Progenitor cell of endocrine pancreas (in vitro differentiated cells): ENCODE data around the gene SIPA1. TPM values are rescaled to one million over a fixed set of nuclear protein-coding genes. Genes with fewer than 3 reads are reported as not detected.

Experiments used
- DNase-seq: peaks from one replicate; pipeline ENCODE4 v3.0.0; 2021; ENCODE audit warnings: low spot score; ENCODE audit not compliant: unreplicated experiment
- H3K27ac Mint-ChIP-seq: 2 replicates; pipeline ENCODE4 v1.8.0; 2021; ENCODE audit warnings: mild to moderate bottlenecking, moderate library complexity, mixed read lengths
- H3K27me3 Mint-ChIP-seq: 2 replicates; pipeline ENCODE4 v1.8.0; 2021; ENCODE audit warnings: mixed read lengths
- H3K36me3 Mint-ChIP-seq: 2 replicates; pipeline ENCODE4 v1.8.0; 2022; ENCODE audit warnings: mixed read lengths; ENCODE audit not compliant: insufficient read depth
- H3K4me1 Mint-ChIP-seq: 2 replicates; pipeline ENCODE4 v1.8.0; 2021; ENCODE audit warnings: low read depth, mixed read lengths
- H3K4me3 Mint-ChIP-seq: 2 replicates; pipeline ENCODE4 v1.8.0; 2021; ENCODE audit warnings: low read depth, mild to moderate bottlenecking, moderate library complexity, mixed read lengths
- H3K9me3 Mint-ChIP-seq: 2 replicates; pipeline ENCODE4 v1.8.0; 2021; ENCODE audit warnings: low read depth, mixed read lengths
- total RNA-seq: library from RNA; stranded (reverse); gene quantifications from 2 replicates; pipeline ENCODE4 v1.2.1, GENCODE V29; 2021
- TF ChIP-seq, protein P1 (sequence below): fragments of 200-600 bp; sonication (generic); IDR thresholded peaks from one replicate; pipeline ENCODE4 v1.5.0; 2021; ENCODE audit warnings: antibody characterized with exemption, mild to moderate bottlenecking; ENCODE audit not compliant: unreplicated experiment

SIPA1 gene
- total RNA-seq, 1 donor from 2014 or later = 19.5 TPM

DNA sequence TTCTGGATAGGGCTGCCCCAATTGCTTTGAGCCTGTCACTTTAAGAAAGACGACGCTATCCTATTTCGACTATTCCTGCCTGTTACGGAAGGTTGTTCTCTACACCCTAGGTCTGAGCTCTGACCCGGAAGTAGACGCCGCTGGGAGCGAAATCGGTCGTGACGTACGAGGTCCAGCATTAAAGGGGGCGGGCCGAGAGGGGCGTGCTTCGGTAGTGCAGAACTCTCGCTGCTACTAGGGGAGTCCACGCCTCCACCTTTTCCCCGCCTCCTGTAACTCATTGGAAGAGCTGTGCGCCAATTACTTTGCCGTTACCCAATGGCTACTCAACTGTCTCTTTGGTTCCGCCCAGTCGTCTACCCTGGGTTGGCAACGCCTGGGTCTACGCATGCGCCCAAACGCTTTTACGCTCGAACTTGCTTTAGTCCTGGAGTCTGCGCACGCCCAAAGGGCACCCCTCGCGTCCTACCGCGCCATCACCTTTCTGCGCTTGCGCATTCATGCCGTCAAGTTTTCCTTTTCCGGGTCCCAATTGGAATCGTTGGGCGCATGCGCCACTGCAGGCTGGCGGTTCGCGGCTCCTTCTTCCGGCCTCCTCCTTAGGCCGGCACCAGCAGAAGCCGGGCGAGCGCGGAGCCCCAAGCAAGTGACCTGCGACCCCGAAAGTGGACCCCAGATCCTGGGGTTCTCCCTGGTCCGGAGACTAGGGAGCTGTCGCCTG, 22.5 kb upstream of the SIPA1 start, which contains the start of gene PCNX3:
Gene PCNX3 (plus strand): TSS at position 548 of the 721 bp plus-strand sequence. CDS start 536 bp downstream, outside the sequence.
- TF ChIP-seq, protein P1, sequence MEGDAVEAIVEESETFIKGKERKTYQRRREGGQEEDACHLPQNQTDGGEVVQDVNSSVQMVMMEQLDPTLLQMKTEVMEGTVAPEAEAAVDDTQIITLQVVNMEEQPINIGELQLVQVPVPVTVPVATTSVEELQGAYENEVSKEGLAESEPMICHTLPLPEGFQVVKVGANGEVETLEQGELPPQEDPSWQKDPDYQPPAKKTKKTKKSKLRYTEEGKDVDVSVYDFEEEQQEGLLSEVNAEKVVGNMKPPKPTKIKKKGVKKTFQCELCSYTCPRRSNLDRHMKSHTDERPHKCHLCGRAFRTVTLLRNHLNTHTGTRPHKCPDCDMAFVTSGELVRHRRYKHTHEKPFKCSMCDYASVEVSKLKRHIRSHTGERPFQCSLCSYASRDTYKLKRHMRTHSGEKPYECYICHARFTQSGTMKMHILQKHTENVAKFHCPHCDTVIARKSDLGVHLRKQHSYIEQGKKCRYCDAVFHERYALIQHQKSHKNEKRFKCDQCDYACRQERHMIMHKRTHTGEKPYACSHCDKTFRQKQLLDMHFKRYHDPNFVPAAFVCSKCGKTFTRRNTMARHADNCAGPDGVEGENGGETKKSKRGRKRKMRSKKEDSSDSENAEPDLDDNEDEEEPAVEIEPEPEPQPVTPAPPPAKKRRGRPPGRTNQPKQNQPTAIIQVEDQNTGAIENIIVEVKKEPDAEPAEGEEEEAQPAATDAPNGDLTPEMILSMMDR = no peak
- Mint-ChIP-seq H3K36me3 (peaks cover 8% of the 10 kb centered on the region), H3K27ac (peak within 1 kb of the TSS; percentile 95), H3K27me3 (no peaks in the 10 kb centered on the region), H3K4me1 (peaks cover 17% of the 10 kb centered on the region), H3K9me3 (no peaks in the 10 kb centered on the region), H3K4me3 (peak within 1 kb of the TSS; percentile 96)
- peak; percentile 99 for DNase-seq

GRCh38 chr11:65615950-65616574, 21.8 kb upstream of the SIPA1 start:
- TF ChIP-seq, protein P1 = no peak
- no peaks in the 10 kb centered on the region for H3K27me3 Mint-ChIP-seq
- H3K36me3 Mint-ChIP-seq = peaks cover 6% of the 10 kb centered on the region
- DNase-seq = no peak
- no peaks in the 10 kb centered on the region for H3K9me3 Mint-ChIP-seq
- H3K4me1 Mint-ChIP-seq = peaks cover 17% of the 10 kb centered on the region
- H3K4me3 Mint-ChIP-seq = peak overlapping the region; percentile 96
- peak overlapping the region; percentile 95 for H3K27ac Mint-ChIP-seq

GRCh38 chr11:65616575-65617001, 21.3 kb upstream of the SIPA1 start:
- H3K4me1 Mint-ChIP-seq = peaks cover 17% of the 10 kb centered on the region
- no peaks in the 10 kb centered on the region for H3K9me3 Mint-ChIP-seq
- H3K36me3 Mint-ChIP-seq = peaks cover 6% of the 10 kb centered on the region
- H3K4me3 Mint-ChIP-seq = peak overlapping the region; percentile 96
- no peak for DNase-seq
- H3K27ac Mint-ChIP-seq = peak overlapping the region; percentile 93
- TF ChIP-seq, protein P1 = no peak
- H3K27me3 Mint-ChIP-seq = no peaks in the 10 kb centered on the region

DNA sequence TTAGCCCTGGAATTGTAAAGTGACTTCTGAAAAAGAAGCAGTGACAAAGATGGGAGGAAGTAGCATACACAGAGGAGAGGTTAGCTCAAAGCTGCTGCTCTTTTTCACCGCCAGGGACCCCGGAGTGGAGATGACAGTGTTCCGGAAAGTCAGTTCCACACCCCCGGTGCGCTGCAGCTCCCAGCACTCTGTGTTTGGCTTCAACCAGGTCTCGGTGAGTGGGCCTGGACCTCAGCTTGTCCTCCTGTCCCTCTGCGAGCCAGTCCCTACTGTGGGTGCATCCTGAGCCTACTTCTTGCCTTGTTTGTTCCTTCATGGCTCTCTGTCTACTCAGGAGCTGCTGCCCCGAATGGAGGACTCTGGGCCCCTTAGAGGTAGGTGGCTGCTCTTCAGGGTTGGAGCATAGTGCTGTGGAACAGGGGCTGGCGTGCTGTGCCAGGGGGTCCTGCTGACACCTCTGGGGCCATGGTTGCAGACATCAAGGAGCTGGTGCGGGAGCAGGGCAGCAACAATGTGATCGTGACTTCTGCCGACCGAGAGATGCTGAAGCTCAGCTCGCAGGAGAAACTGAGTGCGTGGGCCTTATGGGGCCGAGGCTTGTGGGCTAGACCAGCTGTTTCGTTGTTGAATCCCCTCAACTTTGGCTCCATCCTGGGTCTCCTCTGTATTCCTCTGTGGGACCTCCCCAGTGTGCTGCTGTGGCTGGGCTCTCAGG, 20.6 kb upstream of the SIPA1 start:
- Mint-ChIP-seq H3K27me3 (no peaks in the 10 kb centered on the region), H3K4me3 (peak overlapping the region; percentile 96), H3K36me3 (peaks cover 5% of the 10 kb centered on the region), H3K9me3 (no peaks in the 10 kb centered on the region), H3K4me1 (peaks cover 13% of the 10 kb centered on the region), H3K27ac (peak overlapping the region; percentile 79)
- DNase-seq = no peak
- TF ChIP-seq, protein P1 = no peak
